SK-N-SH (cell line): Measurements from ENCODE around the gene METTL14. TPM values are rescaled to one million over a fixed set of nuclear protein-coding genes. Genes with fewer than 3 reads are reported as not detected.
A peak's percentile ranks its signal among the peaks of the same experiment; 100 is the strongest.

Source experiments
- CTCF ChIA-PET: fragments of 300-600, 350-600 bp; formaldehyde crosslinking; extraction: SDS; loops from one replicate; lab custom pipeline; 2021; lab: Yijun Ruan, JAX
- POLR2A ChIA-PET: fragments of 350-600 bp; sonication (Branson Sonifier 250); formaldehyde crosslinking; extraction: SDS; loops from one replicate; lab custom pipeline; 2020; ENCODE audit warnings: antibody characterized with exemption, inconsistent platforms; lab: Yijun Ruan, JAX
- DNase-seq: peaks from one replicate; pipeline ENCODE4 v3.0.0; 2012
- H2AFZ ChIP-seq: fragments of 200-600 bp; sonication (generic); 2 replicates; pipeline ENCODE4 v1.8.1; 2016; ENCODE audit warnings: antibody characterized with exemption, mild to moderate bottlenecking, low read depth
- H3F3A ChIP-seq: fragments of 200-600 bp; sonication (generic); replicated peaks from 2 replicates; pipeline ENCODE3; 2016; ENCODE audit warnings: antibody characterized with exemption, mild to moderate bottlenecking; ENCODE audit not compliant: insufficient read depth
- H3K27ac ChIP-seq, 2 experiments: fragments of 200-500 bp in 1 of 2; fragments of 200-600 bp in 1 of 2; sonication (Bioruptor generic) in 1 of 2; sonication (generic), shearing (Covaris generic) in 1 of 2; 2 replicates each; pipeline versions ENCODE4 v1.5.1 to v1.6.1; 2014 to 2016; ENCODE audit warnings: low read depth in 2 of 2, inconsistent platforms in 1 of 2, low read length in 1 of 2, mild to moderate bottlenecking in 1 of 2, mixed read lengths in 1 of 2
- H3K27me3 ChIP-seq: fragments of 200-600 bp; sonication (generic), shearing (Covaris generic); 2 replicates; pipeline ENCODE4 v1.6.1; 2016; ENCODE audit warnings: mixed run types; ENCODE audit not compliant: insufficient read depth
- H3K36me3 ChIP-seq, 2 experiments: fragments of 200-500 bp in 1 of 2; fragments of 200-600 bp in 1 of 2; sonication (Bioruptor generic) in 1 of 2; sonication (generic) in 1 of 2; replicated peaks in 1 of 2; 2 replicates each; pipeline versions ENCODE3 to v1.5.1; 2014 to 2016; ENCODE audit warnings: low read length in 1 of 2, mild to moderate bottlenecking in 1 of 2; ENCODE audit not compliant: insufficient read depth in 2 of 2, control insufficient read depth in 1 of 2
- H3K4me1 ChIP-seq, 2 experiments: fragments of 200-500 bp in 1 of 2; fragments of 200-600 bp in 1 of 2; sonication (Bioruptor generic) in 1 of 2; sonication (generic), shearing (Covaris generic) in 1 of 2; 2 replicates each; pipeline versions ENCODE4 v1.5.1 to v1.6.1; 2014 to 2016; ENCODE audit warnings: low read depth in 1 of 2, low read length in 1 of 2, mixed run types in 1 of 2; ENCODE audit not compliant: insufficient read depth in 2 of 2, control insufficient read depth in 1 of 2
- H3K4me2 ChIP-seq: fragments of 200-600 bp; sonication (generic), shearing (Covaris generic); 2 replicates; pipeline ENCODE4 v1.6.1; 2017; ENCODE audit warnings: mixed run types
- H3K4me3 ChIP-seq, 2 experiments: fragments of 200-500 bp in 1 of 2; fragments of 200-600 bp in 1 of 2; sonication (Bioruptor generic) in 1 of 2; sonication (generic), shearing (Covaris generic) in 1 of 2; 2 replicates each; pipeline versions ENCODE4 v1.5.1 to v1.8.1; 2014 to 2016; ENCODE audit warnings: low read depth in 2 of 2, inconsistent platforms in 1 of 2, low read length in 1 of 2, mild to moderate bottlenecking in 1 of 2, mixed read lengths in 1 of 2, moderate library complexity in 1 of 2
- H3K79me2 ChIP-seq: fragments of 200-600 bp; sonication (generic); 2 replicates; pipeline ENCODE4 v1.8.1; 2017; ENCODE audit warnings: mild to moderate bottlenecking; ENCODE audit not compliant: insufficient read depth
- H3K9ac ChIP-seq: fragments of 200-600 bp; sonication (generic); 2 replicates; pipeline ENCODE4 v1.6.1; 2017; ENCODE audit warnings: mixed run types
- H3K9me2 ChIP-seq: fragments of 200-600 bp; sonication (generic); 2 replicates; pipeline ENCODE4 v1.6.1; 2017; ENCODE audit warnings: mixed run types
- H3K9me3 ChIP-seq: fragments of 200-600 bp; sonication (generic); 2 replicates; pipeline ENCODE4 v1.6.1; 2017; ENCODE audit warnings: mixed run types, mild to moderate bottlenecking, moderate library complexity
- H4K20me1 ChIP-seq: fragments of 200-600 bp; sonication (generic); 2 replicates; pipeline ENCODE4 v1.6.1; 2017; ENCODE audit warnings: mild to moderate bottlenecking, mixed run types; ENCODE audit not compliant: insufficient read depth
- EP300 ChIP-seq, 2 experiments: IDR thresholded peaks; 2 replicates each; pipeline versions ENCODE4 v1.4.0 to v1.6.1; 2012; ENCODE audit warnings: borderline replicate concordance in 1 of 2, low read depth in 1 of 2, low read length in 1 of 2
- FOSL2 ChIP-seq: IDR thresholded peaks from 2 replicates; pipeline ENCODE4 v1.4.0; 2012; ENCODE audit warnings: low read depth, mild to moderate bottlenecking, moderate library complexity, borderline replicate concordance
- FOXJ3 ChIP-seq: sonication (generic); formaldehyde crosslinking; IDR thresholded peaks from 2 replicates; pipeline ENCODE4 v1.5.1; 2020; ENCODE audit warnings: mild to moderate bottlenecking, missing genetic modification reagents
- GATA2 ChIP-seq: sonication (generic); formaldehyde crosslinking; IDR thresholded peaks from 2 replicates; pipeline ENCODE4 v1.5.0; 2020; ENCODE audit warnings: mild to moderate bottlenecking, missing genetic modification reagents
- JUND ChIP-seq: IDR thresholded peaks from 2 replicates; pipeline ENCODE4 v1.4.0; 2012
- MEF2A ChIP-seq: IDR thresholded peaks from 2 replicates; pipeline ENCODE4 v1.4.0; 2012; ENCODE audit warnings: low read depth, borderline replicate concordance
- MXI1 ChIP-seq: IDR thresholded peaks from 2 replicates; pipeline ENCODE4 v1.6.1; 2012; ENCODE audit warnings: mild to moderate bottlenecking, low read depth, low read length, improper control_type of control experiment
- NFIC ChIP-seq: IDR thresholded peaks from 2 replicates; pipeline ENCODE4 v1.4.0; 2012; ENCODE audit warnings: borderline replicate concordance
- RCOR1 ChIP-seq: fragments of 150-350 bp; IDR thresholded peaks from 2 replicates; pipeline ENCODE4 v1.6.1; 2017; ENCODE audit warnings: antibody characterized with exemption, low read length
- SIN3A ChIP-seq: IDR thresholded peaks from 2 replicates; pipeline ENCODE4 v1.6.1; 2012; ENCODE audit warnings: low read depth, mild to moderate bottlenecking, low read length, moderate library complexity, borderline replicate concordance
- TAF1 ChIP-seq: IDR thresholded peaks from 2 replicates; pipeline ENCODE4 v1.6.1; 2012; ENCODE audit warnings: low read depth, mild to moderate bottlenecking, low read length, moderate library complexity, borderline replicate concordance
- WGBS: methylation state at CpG from one replicate; pipeline ENCODE4 v1.1.6; 2017; ENCODE audit warnings: low lambda C conversion rate; 5-methylcytosine and 5-hydroxymethylcytosine counted together
- polyA plus RNA-seq, 3 experiments: library from polyadenylated mRNA; depleted of rRNA; stranded (reverse); fragments of >200 nt; gene quantifications; 2 replicates each; pipeline ENCODE4 v1.2.3, GENCODE V29; 2012
- TF ChIP-seq, protein P1 (sequence below): IDR thresholded peaks from 2 replicates; pipeline ENCODE4; 2012
- TF ChIP-seq, protein P2 (sequence below): IDR thresholded peaks from 2 replicates; pipeline ENCODE4 v1.4.0; 2012; ENCODE audit warnings: low read depth, borderline replicate concordance
- TF ChIP-seq, protein P3 (sequence below): fragments of 200-600 bp; sonication (generic); IDR thresholded peaks from 2 replicates; pipeline ENCODE4 v1.6.1; 2017; ENCODE audit warnings: antibody characterized with exemption, mild to moderate bottlenecking, moderate library complexity

The METTL14 gene
- polyA plus RNA-seq, 1 of the 3 experiments (the other 2 are of a cell fraction): 11.0 TPM

DNA sequence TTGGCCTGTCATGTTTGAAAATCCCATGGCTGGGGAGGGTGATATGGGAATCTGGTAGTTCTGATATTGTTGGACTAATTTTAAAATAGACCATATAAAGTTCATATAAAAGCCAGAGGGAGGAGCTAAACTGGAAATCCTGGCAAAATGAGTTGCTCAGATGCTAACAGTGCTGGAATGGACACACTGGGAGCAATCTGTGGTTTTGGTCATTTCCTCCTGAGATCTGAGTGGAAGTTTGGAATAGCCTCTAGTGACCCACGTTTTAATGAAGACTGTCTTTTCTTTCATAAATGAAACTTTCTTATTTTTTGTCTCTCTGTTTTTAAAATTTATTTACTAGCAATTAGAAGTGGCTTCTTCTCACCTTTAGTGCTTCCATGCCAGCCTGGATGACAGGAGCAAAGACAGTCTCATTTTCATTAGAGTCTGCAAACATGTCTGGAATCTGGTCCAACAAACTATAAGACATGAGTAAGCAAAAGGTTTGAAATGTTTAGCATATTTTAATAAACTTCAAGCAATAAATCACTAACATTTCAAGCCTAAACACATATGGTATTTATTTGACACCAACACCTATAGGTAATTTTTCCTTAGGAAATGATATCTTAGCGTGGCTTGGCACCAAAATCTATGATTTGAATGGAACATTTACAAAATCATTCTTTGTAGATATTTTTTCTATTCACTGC is 66.6 kb downstream of the METTL14 start (continued):
- TF ChIP-seq, protein P1, sequence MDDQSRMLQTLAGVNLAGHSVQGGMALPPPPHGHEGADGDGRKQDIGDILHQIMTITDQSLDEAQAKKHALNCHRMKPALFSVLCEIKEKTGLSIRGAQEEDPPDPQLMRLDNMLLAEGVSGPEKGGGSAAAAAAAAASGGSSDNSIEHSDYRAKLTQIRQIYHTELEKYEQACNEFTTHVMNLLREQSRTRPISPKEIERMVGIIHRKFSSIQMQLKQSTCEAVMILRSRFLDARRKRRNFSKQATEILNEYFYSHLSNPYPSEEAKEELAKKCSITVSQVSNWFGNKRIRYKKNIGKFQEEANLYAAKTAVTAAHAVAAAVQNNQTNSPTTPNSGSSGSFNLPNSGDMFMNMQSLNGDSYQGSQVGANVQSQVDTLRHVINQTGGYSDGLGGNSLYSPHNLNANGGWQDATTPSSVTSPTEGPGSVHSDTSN: peak; percentile 40; the same call in 1 of the 2 replicates
- TF ChIP-seq NFIC (0 out of 2 replicates have a peak, but pooled peaks have one; percentile 9), FOSL2 (no peak), MEF2A (no peak), TAF1 (peak; percentile 14; the same call in 1 of the 2 replicates), SIN3A (no peak)
- TF ChIP-seq, all 33 proteins: peak for 9

DNA sequence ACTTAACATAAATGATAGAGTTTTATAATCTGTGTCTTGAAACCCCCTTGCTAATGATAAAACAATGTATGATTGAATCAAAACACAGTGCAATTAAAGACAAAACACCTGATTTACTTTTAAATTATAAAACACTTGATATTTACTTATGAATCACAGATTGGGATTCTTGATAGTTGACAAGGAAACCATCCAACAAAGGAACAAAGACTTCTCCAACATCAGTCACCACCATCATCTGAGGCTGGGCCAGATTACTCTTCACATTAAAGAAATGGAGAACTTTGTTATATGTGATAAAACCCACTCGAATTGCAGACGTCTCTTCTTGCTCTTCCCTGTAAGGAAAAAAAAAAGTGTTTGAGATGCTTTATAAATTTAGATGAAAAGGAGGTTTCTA is 67.4 kb downstream of the METTL14 start:
- no peak for DNase-seq
- TF ChIP-seq, protein P2, sequence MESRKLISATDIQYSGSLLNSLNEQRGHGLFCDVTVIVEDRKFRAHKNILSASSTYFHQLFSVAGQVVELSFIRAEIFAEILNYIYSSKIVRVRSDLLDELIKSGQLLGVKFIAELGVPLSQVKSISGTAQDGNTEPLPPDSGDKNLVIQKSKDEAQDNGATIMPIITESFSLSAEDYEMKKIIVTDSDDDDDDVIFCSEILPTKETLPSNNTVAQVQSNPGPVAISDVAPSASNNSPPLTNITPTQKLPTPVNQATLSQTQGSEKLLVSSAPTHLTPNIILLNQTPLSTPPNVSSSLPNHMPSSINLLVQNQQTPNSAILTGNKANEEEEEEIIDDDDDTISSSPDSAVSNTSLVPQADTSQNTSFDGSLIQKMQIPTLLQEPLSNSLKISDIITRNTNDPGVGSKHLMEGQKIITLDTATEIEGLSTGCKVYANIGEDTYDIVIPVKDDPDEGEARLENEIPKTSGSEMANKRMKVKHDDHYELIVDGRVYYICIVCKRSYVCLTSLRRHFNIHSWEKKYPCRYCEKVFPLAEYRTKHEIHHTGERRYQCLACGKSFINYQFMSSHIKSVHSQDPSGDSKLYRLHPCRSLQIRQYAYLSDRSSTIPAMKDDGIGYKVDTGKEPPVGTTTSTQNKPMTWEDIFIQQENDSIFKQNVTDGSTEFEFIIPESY: no peak
- TF ChIP-seq RCOR1: no peak
- no peak for TF ChIP-seq MXI1
- TF ChIP-seq JUND: no peak
- no peak for TF ChIP-seq GATA2 (CRISPR knock-in tag)
- TF ChIP-seq FOXJ3 (CRISPR knock-in tag): no peak
- no peak for TF ChIP-seq EP300 (IDR thresholded peaks at IDR 0.05; ENCODE audit: borderline replicate concordance in 1 of 2, low read depth in 1 of 2, low read length in 1 of 2)
- peak; percentile 8; the same call in 1 of the 2 replicates for TF ChIP-seq FOSL2
- TF ChIP-seq, protein P3, sequence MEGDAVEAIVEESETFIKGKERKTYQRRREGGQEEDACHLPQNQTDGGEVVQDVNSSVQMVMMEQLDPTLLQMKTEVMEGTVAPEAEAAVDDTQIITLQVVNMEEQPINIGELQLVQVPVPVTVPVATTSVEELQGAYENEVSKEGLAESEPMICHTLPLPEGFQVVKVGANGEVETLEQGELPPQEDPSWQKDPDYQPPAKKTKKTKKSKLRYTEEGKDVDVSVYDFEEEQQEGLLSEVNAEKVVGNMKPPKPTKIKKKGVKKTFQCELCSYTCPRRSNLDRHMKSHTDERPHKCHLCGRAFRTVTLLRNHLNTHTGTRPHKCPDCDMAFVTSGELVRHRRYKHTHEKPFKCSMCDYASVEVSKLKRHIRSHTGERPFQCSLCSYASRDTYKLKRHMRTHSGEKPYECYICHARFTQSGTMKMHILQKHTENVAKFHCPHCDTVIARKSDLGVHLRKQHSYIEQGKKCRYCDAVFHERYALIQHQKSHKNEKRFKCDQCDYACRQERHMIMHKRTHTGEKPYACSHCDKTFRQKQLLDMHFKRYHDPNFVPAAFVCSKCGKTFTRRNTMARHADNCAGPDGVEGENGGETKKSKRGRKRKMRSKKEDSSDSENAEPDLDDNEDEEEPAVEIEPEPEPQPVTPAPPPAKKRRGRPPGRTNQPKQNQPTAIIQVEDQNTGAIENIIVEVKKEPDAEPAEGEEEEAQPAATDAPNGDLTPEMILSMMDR: no peak
- TF ChIP-seq, all 33 proteins: peak for 1
- H3F3A ChIP-seq: peaks cover 22% of the 10 kb centered on the region
- H3K4me2 ChIP-seq: no peak overlapping the region
- H3K27ac ChIP-seq: peak overlapping the region; percentile 69 to 99
- H2AFZ ChIP-seq: no peak overlapping the region
- H3K36me3 ChIP-seq: peaks cover 63 to 79% of the 10 kb centered on the region in 2 experiments
- no peaks in the 10 kb centered on the region for H3K9me2 ChIP-seq
- peaks cover 32 to 35% of the 10 kb centered on the region in 2 experiments; a peak in 3 of 4 replicates for H3K4me1 ChIP-seq
- H3K4me3 ChIP-seq: no peak overlapping the region
- ChIA-PET POLR2A (no interaction called here), CTCF (interaction anchor here (0.7 to 1.9 kb wide), 3 partner anchors 11 to 217 kb away, joined by 3 to 12 read pairs (median 4); no protein-coding TSS in a partner anchor)
- H3K9ac ChIP-seq: peak overlapping the region; percentile 33; the same call in 1 of the 2 replicates
- WGBS: 75% methylated on average over 2 of the region's 2 CpGs
- no peaks in the 10 kb centered on the region for H3K9me3 ChIP-seq
- no peaks in the 10 kb centered on the region for H3K27me3 ChIP-seq
- no peaks in the 10 kb centered on the region for H4K20me1 ChIP-seq
- peaks cover 40% of the 10 kb centered on the region for H3K79me2 ChIP-seq
